ENCODE results near the gene UBXN2A.
"Not testable (repeated sequence)": the region's sequence is repeated elsewhere in the genome, so short reads cannot be mapped to it uniquely, and the experiment has no call there.

UBXN2A gene

DNA sequence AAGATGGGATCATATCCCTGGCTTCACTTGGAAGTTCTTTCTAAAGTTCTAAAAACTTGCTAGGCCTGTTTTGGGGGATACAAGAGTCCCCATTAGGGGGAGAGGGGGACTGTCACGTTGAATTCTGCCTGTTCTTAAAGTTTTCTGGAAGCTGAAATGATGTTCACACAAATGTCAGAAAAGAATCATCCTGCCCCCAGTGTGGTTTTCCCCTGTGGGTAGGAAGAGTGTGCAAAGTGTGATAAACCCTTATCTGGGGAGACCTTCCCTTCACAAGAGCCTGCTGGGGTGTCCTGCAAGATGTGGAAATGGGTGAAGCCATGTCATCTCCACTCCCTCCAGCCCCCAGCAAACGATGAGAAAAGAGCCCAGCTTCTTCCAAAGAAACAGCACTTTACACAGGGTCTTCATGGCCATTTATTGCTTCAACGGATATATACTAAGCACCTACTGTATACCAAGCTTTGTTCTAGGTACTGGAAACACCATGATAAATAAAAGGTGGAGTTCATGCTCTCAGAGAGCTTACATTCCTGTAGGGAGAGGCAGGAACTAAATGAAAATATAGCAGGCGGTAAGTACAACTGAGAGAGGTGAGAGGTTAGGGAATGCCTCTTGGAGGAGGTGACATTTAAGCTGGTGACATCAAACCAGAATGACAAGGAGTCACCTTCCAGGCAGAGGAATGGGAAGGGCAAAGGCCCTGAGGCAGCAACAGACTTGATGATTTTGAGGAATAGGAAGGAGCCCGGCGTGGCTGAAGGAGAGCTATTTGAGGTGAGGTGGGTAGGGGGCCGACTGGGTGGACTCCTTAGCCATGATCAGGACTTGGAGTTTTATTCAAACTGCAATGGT lies 71.2 kb downstream of the UBXN2A start:
- H3K4me3 ChIP-seq = no peak overlapping the region
- no peak for DNase-seq (ENCODE audit: low spot score in 2 of 2)
- H3K4me1 ChIP-seq = no peaks in the 10 kb centered on the region
- no peaks in the 10 kb centered on the region for H3K9me3 ChIP-seq
- in situ Hi-C loops (cut with MboI; ENCODE audit: low sequenced_read_pairs) = no loop called here
- no peaks in the 10 kb centered on the region for H3K27me3 ChIP-seq (ENCODE audit: low read depth)
- no peaks in the 10 kb centered on the region for H3K36me3 ChIP-seq (replicated peaks)

DNA sequence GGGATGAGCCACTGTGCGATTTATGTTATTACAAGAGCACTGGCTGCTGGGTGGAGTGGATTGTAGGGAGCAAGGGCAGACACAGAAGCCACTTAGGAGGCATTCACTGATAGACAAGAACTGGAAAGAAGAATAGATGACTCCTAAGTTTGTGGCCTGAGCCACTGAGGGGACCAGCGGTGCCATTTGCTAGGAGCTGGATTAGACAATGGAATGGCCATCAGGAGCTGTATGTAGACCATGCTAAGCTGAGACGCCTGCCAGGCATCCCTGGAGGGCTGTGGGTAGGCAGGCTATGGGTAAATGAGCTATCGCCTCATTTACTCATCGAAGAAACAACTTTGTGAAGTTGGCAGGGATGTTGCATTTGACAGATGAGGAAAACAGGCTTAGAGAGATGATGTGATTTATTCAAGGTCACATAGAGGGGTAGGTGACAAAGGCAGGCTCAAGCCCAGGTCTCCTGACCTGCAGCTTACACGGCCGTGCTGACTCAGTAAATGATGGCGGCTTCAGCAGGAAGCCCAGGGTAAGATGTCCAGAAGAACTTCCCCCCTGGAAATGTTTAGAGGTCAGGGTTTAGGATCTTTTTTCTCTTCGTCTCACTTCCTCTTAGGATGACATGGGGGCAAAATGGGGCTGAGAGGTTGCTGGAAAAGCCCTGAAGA lies 72.4 kb downstream of the UBXN2A start:
- no peaks in the 10 kb centered on the region for H3K36me3 ChIP-seq (replicated peaks)
- H3K4me3 ChIP-seq = no peak overlapping the region
- no peaks in the 10 kb centered on the region for H3K27me3 ChIP-seq (ENCODE audit: low read depth)
- no peak for DNase-seq (ENCODE audit: low spot score in 2 of 2)
- no peaks in the 10 kb centered on the region for H3K4me1 ChIP-seq
- H3K9me3 ChIP-seq = no peaks in the 10 kb centered on the region
- in situ Hi-C loops (cut with MboI; ENCODE audit: low sequenced_read_pairs) = no loop called here

DNA sequence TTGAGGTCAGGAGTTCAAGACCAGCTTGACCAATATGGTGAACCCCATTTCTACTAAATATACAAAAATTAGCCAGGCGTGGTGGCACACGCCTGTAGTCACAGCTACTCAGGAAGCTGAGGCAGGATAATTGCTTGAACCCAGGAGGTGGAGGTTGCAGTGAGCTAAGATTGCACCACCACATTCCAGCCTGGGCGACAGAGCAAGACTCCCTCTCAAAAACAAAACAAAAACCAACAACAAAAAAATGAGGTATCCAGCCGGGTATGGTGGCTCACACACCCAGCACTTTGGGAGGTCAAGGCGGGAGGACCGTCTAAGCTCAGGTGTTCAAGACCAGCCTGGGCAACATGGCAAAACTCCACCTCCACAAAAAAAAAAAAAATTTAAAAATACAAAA lies 74.6 kb downstream of the UBXN2A start:
- H3K36me3 ChIP-seq (replicated peaks); in situ Hi-C loops (cut with MboI; ENCODE audit: low sequenced_read_pairs); H3K27me3 ChIP-seq (ENCODE audit: low read depth); H3K9me3 ChIP-seq; H3K4me3 ChIP-seq; H3K4me1 ChIP-seq; DNase-seq (ENCODE audit: low spot score in 2 of 2): not testable (repeated sequence)

DNA sequence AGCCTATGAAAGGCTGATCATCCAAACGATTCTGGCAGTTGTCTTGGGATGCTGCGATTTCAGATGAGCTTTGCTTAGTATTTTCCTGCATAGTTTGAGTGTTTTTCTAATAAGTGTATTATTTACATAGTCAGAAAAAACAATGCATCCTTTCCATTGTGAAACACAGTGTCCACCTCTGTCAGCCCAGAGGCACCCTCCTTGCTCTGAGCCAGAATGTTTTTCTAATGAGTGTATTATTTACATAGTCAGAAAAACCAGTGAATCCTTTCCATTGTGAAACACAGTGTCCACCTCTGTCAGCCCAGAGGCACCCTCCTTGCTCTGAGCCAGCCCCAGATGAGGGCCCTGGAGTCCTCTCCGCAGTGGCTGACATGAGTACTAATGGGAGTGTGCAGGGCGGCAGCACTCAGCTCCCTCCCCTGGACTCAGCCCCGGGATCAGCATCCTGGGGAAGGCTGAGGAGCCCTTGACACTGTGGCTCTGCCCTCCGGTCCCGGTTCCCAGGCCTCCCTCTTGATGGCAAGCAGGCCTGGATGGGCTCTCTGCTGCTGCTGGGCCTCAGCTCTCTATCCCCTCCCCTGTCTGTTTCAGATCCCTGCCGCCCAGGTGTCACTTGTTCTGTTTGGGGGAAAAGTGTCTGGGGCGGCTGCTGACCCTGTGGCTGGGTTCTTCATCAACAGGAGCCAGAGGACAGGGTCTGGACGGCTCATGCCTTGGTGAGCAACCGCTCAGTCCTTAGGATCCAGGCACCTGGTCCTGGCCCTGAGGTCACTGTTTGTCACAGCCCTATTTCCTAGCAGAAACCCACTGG lies 75.5 kb downstream of the UBXN2A start:
- no peak for DNase-seq (ENCODE audit: low spot score in 2 of 2)
- H3K27me3 ChIP-seq (ENCODE audit: low read depth) = no peaks in the 10 kb centered on the region
- no peaks in the 10 kb centered on the region for H3K9me3 ChIP-seq
- H3K4me3 ChIP-seq = no peak overlapping the region
- H3K36me3 ChIP-seq (replicated peaks) = no peaks in the 10 kb centered on the region
- H3K4me1 ChIP-seq = 0 out of 2 replicates have a peak, but pooled peaks cover 2% of the 10 kb centered on the region
- in situ Hi-C loops (cut with MboI; ENCODE audit: low sequenced_read_pairs) = no loop called here

DNA sequence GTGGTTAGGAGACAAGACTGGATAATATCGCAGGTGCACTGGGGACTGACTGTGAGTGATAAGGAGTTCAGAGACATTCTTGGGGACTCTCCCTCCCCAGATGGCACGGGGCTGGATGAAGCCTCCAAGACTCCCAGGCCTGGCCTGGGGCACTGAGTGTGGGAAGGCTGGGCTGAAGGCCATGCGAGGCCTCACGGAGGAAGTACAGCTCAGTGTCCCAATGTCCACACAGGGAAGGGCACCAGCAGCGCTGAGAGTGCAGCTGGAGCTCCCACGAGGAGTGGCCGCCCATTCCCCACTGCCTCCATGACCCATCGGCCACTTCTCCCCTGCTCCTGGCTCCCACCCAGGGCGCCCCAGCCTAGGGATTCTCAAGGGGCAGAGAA lies 76.1 kb downstream of the UBXN2A start:
- Histone ChIP-seq H3K27me3 (ENCODE audit: low read depth) (no peaks in the 10 kb centered on the region), H3K4me3 (no peak overlapping the region), H3K4me1 (0 out of 2 replicates have a peak, but pooled peaks cover 2% of the 10 kb centered on the region), H3K36me3 (replicated peaks) (no peaks in the 10 kb centered on the region), H3K9me3 (no peaks in the 10 kb centered on the region)
- no peak for DNase-seq (ENCODE audit: low spot score in 2 of 2)
- in situ Hi-C loops (cut with MboI; ENCODE audit: low sequenced_read_pairs) = no loop called here

DNA sequence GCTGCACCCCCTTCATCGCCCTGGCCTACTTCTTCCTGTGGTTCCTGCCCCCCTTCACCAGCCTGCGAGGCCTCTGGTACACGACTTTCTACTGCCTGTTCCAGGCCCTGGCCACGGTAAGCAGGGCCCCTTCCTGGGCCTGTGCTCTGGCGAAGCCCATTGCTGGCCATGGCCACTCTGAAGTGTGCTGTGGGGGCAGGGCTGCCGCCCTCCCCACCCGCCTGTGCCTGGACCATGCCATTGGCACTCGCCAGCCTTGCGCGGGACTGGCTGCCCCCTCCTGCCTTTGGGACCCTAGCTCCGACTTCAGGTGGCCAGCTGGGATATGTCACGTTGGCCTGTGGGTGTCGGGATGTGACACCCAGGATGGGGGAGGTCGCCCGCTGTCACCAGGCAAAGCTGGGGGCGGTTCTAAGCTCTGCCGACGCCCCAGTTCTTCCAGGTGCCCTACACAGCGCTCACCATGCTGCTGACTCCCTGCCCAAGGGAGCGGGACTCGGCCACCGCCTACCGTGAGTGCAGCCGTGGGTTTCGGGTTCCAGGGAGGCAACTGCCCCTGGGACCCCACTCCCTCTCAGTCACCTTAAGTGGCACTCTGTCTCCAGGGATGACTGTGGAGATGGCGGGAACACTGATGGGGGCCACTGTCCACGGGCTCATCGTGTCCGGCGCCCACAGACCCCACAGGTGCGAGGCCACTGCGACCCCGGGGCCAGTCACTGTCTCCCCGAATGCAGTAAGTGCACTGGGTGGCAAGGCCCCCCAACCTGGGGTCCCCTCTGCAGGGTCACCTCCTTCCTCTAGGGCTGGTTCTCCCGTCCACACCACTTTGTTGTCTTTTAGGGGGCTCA lies 76.8 kb downstream of the UBXN2A start:
- 0 out of 2 replicates have a peak, but pooled peaks cover 2% of the 10 kb centered on the region for H3K4me1 ChIP-seq
- in situ Hi-C loops (cut with MboI; ENCODE audit: low sequenced_read_pairs) = no loop called here
- DNase-seq (ENCODE audit: low spot score in 2 of 2) = no peak
- no peaks in the 10 kb centered on the region for H3K27me3 ChIP-seq (ENCODE audit: low read depth)
- H3K4me3 ChIP-seq = no peak overlapping the region
- H3K36me3 ChIP-seq (replicated peaks) = no peaks in the 10 kb centered on the region; the same call in 1 of the 2 replicates
- no peaks in the 10 kb centered on the region for H3K9me3 ChIP-seq

DNA sequence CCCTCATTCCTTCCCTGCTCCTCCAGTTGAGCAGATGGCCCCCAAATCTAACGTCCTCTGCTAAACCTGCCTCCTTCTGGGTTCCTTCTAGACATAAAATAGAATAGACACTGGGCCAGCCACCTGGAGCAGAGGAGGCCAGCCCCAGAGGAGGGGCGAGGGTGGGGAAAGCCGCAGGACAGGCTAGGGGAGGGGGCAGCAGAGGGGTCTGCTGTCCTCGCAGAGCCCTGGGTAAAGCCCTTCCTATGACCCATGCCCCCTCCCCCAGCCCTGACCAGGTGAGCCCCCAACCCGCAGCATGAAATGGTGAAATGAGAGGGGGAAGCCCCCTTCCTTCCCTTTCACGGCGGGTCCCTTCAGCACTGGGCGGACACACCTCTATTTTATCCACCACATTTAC lies 77.4 kb downstream of the UBXN2A start:
- DNase-seq (ENCODE audit: low spot score in 2 of 2) = no peak
- in situ Hi-C loops (cut with MboI; ENCODE audit: low sequenced_read_pairs) = no loop called here
- Histone ChIP-seq H3K9me3 (no peaks in the 10 kb centered on the region), H3K4me1 (0 out of 2 replicates have a peak, but pooled peaks cover 2% of the 10 kb centered on the region), H3K27me3 (ENCODE audit: low read depth) (no peaks in the 10 kb centered on the region), H3K36me3 (replicated peaks) (peaks cover 4% of the 10 kb centered on the region), H3K4me3 (no peak overlapping the region)

- DNase-seq (ENCODE audit: low spot score in 2 of 2) = no peak
- H3K9me3 ChIP-seq = no peaks in the 10 kb centered on the region
- no peaks in the 10 kb centered on the region for H3K27me3 ChIP-seq (ENCODE audit: low read depth)
- peaks cover 8% of the 10 kb centered on the region for H3K36me3 ChIP-seq (replicated peaks)
- H3K4me1 ChIP-seq = 0 out of 2 replicates have a peak, but pooled peaks cover 2% of the 10 kb centered on the region
- H3K4me3 ChIP-seq = no peak overlapping the region
- in situ Hi-C loops (cut with MboI; ENCODE audit: low sequenced_read_pairs) = no loop called here
Observed at GRCh38 chr2:24018241-24018640, 78.0 kb downstream of the UBXN2A start.

DNA sequence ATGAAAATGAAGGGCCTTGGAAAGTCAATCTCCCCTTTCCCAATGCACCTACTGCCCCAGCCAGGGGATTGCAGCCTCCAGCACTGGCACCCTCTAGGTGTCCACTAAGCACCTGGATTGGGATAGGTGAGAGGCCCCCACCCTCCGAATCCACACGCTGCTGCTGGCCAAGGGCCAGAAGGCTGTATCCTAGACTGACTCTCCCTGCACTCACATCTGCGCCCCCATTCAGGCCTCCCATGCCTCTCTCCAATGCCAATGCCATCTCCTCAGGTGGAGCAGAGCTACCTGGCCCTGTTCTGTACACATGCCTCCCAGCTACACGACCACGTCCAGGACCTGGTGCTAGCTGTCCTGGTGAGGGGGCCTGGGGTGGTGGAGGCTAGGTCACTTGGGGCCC lies 79.5 kb downstream of the UBXN2A start:
- Histone ChIP-seq H3K9me3 (no peaks in the 10 kb centered on the region), H3K36me3 (replicated peaks) (peaks cover 8% of the 10 kb centered on the region), H3K4me3 (no peak overlapping the region), H3K4me1 (0 out of 2 replicates have a peak, but pooled peaks cover 2% of the 10 kb centered on the region), H3K27me3 (ENCODE audit: low read depth) (no peaks in the 10 kb centered on the region)
- no peak for DNase-seq (ENCODE audit: low spot score in 2 of 2)
- in situ Hi-C loops (cut with MboI; ENCODE audit: low sequenced_read_pairs) = no loop called here

DNA sequence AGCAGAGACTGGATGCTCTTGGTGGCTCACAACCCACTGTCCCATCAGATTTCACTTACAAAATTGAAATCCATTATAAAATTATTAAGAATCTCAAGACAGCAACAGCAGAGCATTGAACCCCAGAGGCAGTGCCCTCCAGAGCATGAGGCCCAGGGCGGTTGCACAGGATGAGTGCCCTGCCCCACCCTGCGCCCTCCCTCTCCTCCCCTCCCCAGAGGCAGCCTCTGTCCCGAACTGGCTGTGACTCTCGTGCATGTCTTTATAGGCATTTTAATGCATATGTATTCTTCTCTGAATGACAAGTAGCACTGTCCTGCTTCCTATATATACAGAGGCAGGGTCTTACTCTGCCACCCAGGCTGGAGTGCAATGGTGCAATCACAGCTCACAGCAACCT lies 80.0 kb downstream of the UBXN2A start:
- Histone ChIP-seq H3K36me3 (replicated peaks) (peaks cover 8% of the 10 kb centered on the region), H3K4me3 (no peak overlapping the region), H3K4me1 (0 out of 2 replicates have a peak, but pooled peaks cover 2% of the 10 kb centered on the region), H3K9me3 (no peaks in the 10 kb centered on the region), H3K27me3 (ENCODE audit: low read depth) (no peaks in the 10 kb centered on the region)
- in situ Hi-C loops (cut with MboI; ENCODE audit: low sequenced_read_pairs) = no loop called here
- peak in 1 of 2 experiments; percentile 57 for DNase-seq (ENCODE audit: low spot score in 2 of 2)

DNA sequence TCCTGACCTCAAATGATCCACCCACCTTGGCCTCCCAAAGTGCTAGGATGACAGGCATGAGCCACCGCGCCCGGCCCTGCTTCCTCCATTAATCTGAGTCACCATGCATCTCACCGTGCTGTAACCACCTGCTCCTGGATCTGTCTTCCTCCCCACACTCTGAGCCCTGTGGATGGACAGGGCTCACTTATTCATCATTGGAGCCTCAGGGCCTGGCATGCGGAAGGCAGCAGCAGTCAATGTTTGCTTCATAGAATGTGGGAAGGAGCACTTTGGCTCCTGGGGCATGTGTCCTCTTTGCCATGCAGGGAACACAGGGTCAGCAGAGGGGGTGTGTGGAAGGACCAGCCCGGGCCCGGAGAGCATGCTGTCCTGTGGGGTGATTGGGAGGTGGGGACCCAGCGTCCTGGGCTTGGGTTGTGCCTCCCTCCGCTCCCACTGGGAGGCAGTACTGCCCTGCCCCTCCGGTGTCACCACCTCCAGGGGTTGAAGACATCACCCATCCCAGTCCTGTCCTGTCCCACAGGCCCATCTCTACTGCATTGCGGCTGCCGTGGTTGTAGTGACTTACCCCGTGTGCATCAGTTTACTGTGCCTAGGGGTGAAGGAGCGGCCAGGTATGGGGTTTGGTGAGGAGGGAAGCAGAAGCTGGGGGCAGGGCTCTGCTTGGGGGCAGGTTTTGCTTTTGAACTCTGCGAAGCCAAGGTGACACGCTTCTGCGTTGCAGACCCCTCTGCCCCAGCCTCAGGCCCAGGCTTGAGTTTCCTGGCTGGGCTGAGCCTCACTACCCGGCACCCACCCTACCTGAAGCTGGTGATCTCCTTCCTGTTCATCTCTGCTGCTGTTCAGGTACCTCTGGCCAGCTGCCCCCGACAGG lies 81.1 kb downstream of the UBXN2A start:
- peak in 1 of 2 experiments; percentile 66 for DNase-seq (ENCODE audit: low spot score in 2 of 2)
- Histone ChIP-seq H3K9me3 (no peaks in the 10 kb centered on the region), H3K27me3 (ENCODE audit: low read depth) (no peaks in the 10 kb centered on the region), H3K36me3 (replicated peaks) (peaks cover 8% of the 10 kb centered on the region), H3K4me1 (peaks cover 11% of the 10 kb centered on the region), H3K4me3 (no peak overlapping the region)
- in situ Hi-C loops (cut with MboI; ENCODE audit: low sequenced_read_pairs) = no loop called here

DNA sequence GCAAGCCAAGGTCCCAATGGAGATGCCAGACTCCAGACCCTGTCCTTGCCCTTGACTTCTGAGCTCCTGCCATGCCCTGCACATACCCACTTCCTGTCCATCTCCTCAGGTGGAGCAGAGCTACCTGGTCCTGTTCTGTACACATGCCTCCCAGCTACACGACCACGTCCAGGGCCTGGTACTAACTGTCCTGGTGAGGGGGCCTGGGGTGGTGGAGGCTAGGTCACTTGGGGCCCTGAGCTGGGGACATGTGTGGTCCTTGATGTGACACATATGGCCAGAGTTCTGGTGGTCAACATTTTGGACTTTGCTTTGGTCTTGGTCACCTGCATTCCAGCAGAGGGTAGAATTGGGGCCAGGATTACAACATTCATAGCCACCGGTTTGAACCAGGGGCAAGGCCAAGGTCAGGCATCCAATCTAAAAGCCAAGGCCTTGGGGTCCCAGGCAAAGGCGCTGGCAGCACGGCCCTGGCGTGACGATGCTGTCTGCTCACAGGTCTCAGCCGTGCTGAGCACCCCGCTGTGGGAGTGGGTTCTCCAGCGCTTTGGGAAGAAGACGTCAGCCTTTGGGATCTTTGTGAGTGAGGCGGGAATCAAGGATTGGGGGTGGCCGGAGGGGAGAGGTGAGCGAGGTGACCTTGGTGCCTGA lies 82.2 kb downstream of the UBXN2A start:
- H3K27me3 ChIP-seq (ENCODE audit: low read depth) = no peaks in the 10 kb centered on the region
- in situ Hi-C loops (cut with MboI; ENCODE audit: low sequenced_read_pairs) = no loop called here

More for the DNA sequence above, 82.2 kb downstream of the UBXN2A start:
- Histone ChIP-seq H3K9me3 (no peaks in the 10 kb centered on the region), H3K36me3 (replicated peaks) (peaks cover 8% of the 10 kb centered on the region), H3K4me1 (peaks cover 14% of the 10 kb centered on the region), H3K4me3 (no peak overlapping the region)
- DNase-seq (ENCODE audit: low spot score in 2 of 2) = no peak

All from HAP-1 (cell line).